ENCODE results near the gene TMEM255B.

Gene TMEM255B

GRCh38 chr13:113839536-113840204 lies 80.6 kb downstream of the TMEM255B start:
- DNase-seq, result no peak

- DNase-seq, result no peak
These were observed 81.7 kb downstream of the TMEM255B start for GRCh38 chr13:113840541-113841352.

- no peak for DNase-seq
These were observed 82.3 kb downstream of the TMEM255B start for GRCh38 chr13:113841353-113841650.

GRCh38 chr13:113842336-113843062 lies 83.5 kb downstream of the TMEM255B start:
- DNase-seq, result no peak

- DNase-seq, result no peak
These were observed 84.1 kb downstream of the TMEM255B start for GRCh38 chr13:113843063-113843654.

GRCh38 chr13:113843864-113844556 lies 85.0 kb downstream of the TMEM255B start:
- DNase-seq, result no peak

- DNase-seq, result no peak
These were observed 86.0 kb downstream of the TMEM255B start for GRCh38 chr13:113845055-113845454.

GRCh38 chr13:113845723-113846635 lies 87.0 kb downstream of the TMEM255B start:
- no peak for DNase-seq

- DNase-seq, result no peak
These were observed 87.8 kb downstream of the TMEM255B start for GRCh38 chr13:113846636-113847318.

- DNase-seq, result no peak
These were observed 89.0 kb downstream of the TMEM255B start for GRCh38 chr13:113848020-113848419.

- no peak for DNase-seq
These were observed 89.6 kb downstream of the TMEM255B start for GRCh38 chr13:113848431-113849260.

GRCh38 chr13:113849546-113849945 lies 90.5 kb downstream of the TMEM255B start:
- no peak for DNase-seq

- DNase-seq, result no peak
These were observed 91.1 kb downstream of the TMEM255B start for GRCh38 chr13:113849981-113850721.

- DNase-seq, result no peak
These were observed 91.9 kb downstream of the TMEM255B start for GRCh38 chr13:113850722-113851479.

GRCh38 chr13:113851480-113851803 lies 92.4 kb downstream of the TMEM255B start:
- DNase-seq, result no peak

GRCh38 chr13:113851826-113852535 lies 93.0 kb downstream of the TMEM255B start:
- no peak for DNase-seq

GRCh38 chr13:113852536-113853517 lies 93.8 kb downstream of the TMEM255B start:
- DNase-seq, result no peak
